Right lobe of liver (tissue), 6 donors: Measurements from ENCODE around the gene HDLBP. TPM values are rescaled to one million over a fixed set of nuclear protein-coding genes. Genes with fewer than 3 reads are reported as not detected.

Experiments used
- ATAC-seq, 4 donors: fragments of 200-7000 bp; cut with Tn5 transposase; one replicate each; pipeline ENCODE4 v1.9.1; 2020; ENCODE audit warnings: mild to moderate bottlenecking in 4 of 4, moderate library complexity in 4 of 4
- DNase-seq, 3 donors: peaks; one replicate each; pipeline ENCODE4 v3.0.0-alpha.2; 2020
- H3K27ac ChIP-seq, 3 donors: fragments of 200-600 bp; one replicate each; pipeline ENCODE4 v1.8.0; 2022
- H3K27me3 ChIP-seq, 2 donors: fragments of 200-600 bp; one replicate each; pipeline ENCODE4 v1.8.0; 2022
- H3K36me3 ChIP-seq, 4 donors: fragments of 200-600 bp; sonication (generic) in 1 of 4; one replicate each; pipeline versions ENCODE4 v1.5.1 to v1.8.0; 2017 to 2022; ENCODE audit warnings: control low read depth in 1 of 4
- H3K4me1 ChIP-seq, 4 donors: fragments of 200-600 bp; sonication (generic) in 1 of 4; one replicate each; pipeline versions ENCODE4 v1.5.1 to v1.8.0; 2017 to 2022; ENCODE audit warnings: control low read depth in 1 of 4
- H3K4me3 ChIP-seq, 3 donors: fragments of 200-600 bp; one replicate each; pipeline ENCODE4 v1.8.0; 2022
- H3K9me3 ChIP-seq, 4 donors: fragments of 200-600 bp; sonication (generic) in 1 of 4; one replicate each; pipeline versions ENCODE4 v1.5.1 to v1.8.0; 2017 to 2022; ENCODE audit warnings: control low read depth in 1 of 4
- CTCF ChIP-seq, 4 donors: fragments of 200-600 bp in 3 of 4; fragments of 450-650 bp in 1 of 4; IDR thresholded peaks; one replicate each; pipeline versions ENCODE4 v1.5.1 to v1.8.0; 2016 to 2022; ENCODE audit warnings: antibody characterized with exemption in 4 of 4, mild to moderate bottlenecking in 2 of 4
- POLR2A ChIP-seq: fragments of 450-650 bp; IDR thresholded peaks from one replicate; pipeline ENCODE4 v1.6.1; 2017; ENCODE audit warnings: antibody characterized with exemption, mild to moderate bottlenecking
- WGBS: methylation state at CpG from one replicate; pipeline ENCODE4 v1.1.6; 2018; ENCODE audit warnings: low coverage, low lambda C conversion rate; ENCODE audit not compliant: insufficient coverage; ENCODE audit errors: missing lambda C conversion rate; 5-methylcytosine and 5-hydroxymethylcytosine counted together
- intact Hi-C, 2 donors: fragments of 100-400 bp; cut with DNase I; formaldehyde crosslinking; loops; one replicate each; pipeline versions ENCODE4 v1.11.2 to v1.14.1; 2022
- total RNA-seq, 6 experiments: library from RNA; depleted of rRNA in 2 of 6; stranded (reverse); fragments of >200 nt in 2 of 6; fragmentation: NEBNext Ultra II Directional in 3 of 6; extraction: Animal tissue kit (Norgen Biotek cat#: 25700) in 3 of 6; gene quantifications; one replicate each; pipeline versions ENCODE4 v1.1.0 to v1.2.4, GENCODE V29; 2016 to 2023
- donor health status: DM: no; HTN: yes; CAD: no.
- donor health status: DM: no; HTN: no; CAD: no.
- donor health status: DM: no; HTN: no; CAD: no.
- donor health status: DM: no; HTN: yes; CAD: no.
- donor health status: DM: no; HTN: yes; CAD: no.

Gene HDLBP
- total RNA-seq, 6 experiments from 2014 or later, result 341 to 557 (median 479) TPM

GRCh38 chr2:241302083-241302482 lies 13.4 kb downstream of the HDLBP start:
- Histone ChIP-seq H3K4me3 (no peak overlapping the region), H3K27ac (peak overlapping the region in 1 of 3 donors; percentile 29), H3K36me3 (peaks cover 0 to 3% (median 0%) of the 10 kb centered on the region in 4 donors), H3K9me3 (no peaks in the 10 kb centered on the region), H3K27me3 (no peaks in the 10 kb centered on the region), H3K4me1 (peaks cover 0 to 65% (median 12%) of the 10 kb centered on the region in 4 donors)
- 55% methylated on average over 1 of the region's 3 CpGs for whole genome bisulfite sequencing
- ATAC-seq, result peak in 2 of 4 donors; percentile 12 to 25
- no peak for DNase-seq
- TF ChIP-seq CTCF (IDR thresholded peaks at IDR 0.05) (no peak), POLR2A (no peak)
- intact Hi-C loops, result no loop called here

- intact Hi-C loops, result no loop called here
- Histone ChIP-seq H3K27ac (peak overlapping the region in 1 of 3 donors; percentile 68), H3K4me1 (peaks cover 0 to 82% (median 12%) of the 10 kb centered on the region in 4 donors), H3K9me3 (no peaks in the 10 kb centered on the region), H3K27me3 (no peaks in the 10 kb centered on the region), H3K36me3 (no peaks in the 10 kb centered on the region), H3K4me3 (no peak overlapping the region)
- ATAC-seq (no peak), DNase-seq (no peak)
- TF ChIP-seq CTCF (IDR thresholded peaks at IDR 0.05) (no peak), POLR2A (no peak)
- 79% methylated on average over 12 of the region's 12 CpGs for WGBS
Measured at GRCh38 chr2:241300000-241300399, 15.5 kb downstream of the HDLBP start.

GRCh38 chr2:241298673-241299072 lies 16.8 kb downstream of the HDLBP start:
- DNase-seq, result no peak
- intact Hi-C loops, result no loop called here

GRCh38 chr2:241296767-241297166 lies 18.7 kb downstream of the HDLBP start:
- Histone ChIP-seq H3K27me3 (no peaks in the 10 kb centered on the region), H3K36me3 (no peaks in the 10 kb centered on the region), H3K4me1 (peaks cover 0 to 71% (median 10%) of the 10 kb centered on the region in 4 donors), H3K4me3 (no peak overlapping the region), H3K27ac (no peak overlapping the region), H3K9me3 (no peaks in the 10 kb centered on the region)
- intact Hi-C loops, result no loop called here
- 97% methylated on average over 5 of the region's 8 CpGs for WGBS
- TF ChIP-seq CTCF (IDR thresholded peaks at IDR 0.05) (no peak), POLR2A (no peak)
- ATAC-seq, result no peak
- DNase-seq, result no peak

More at GRCh38 chr2:241298673-241299072, 16.8 kb downstream of the HDLBP start:
- peaks cover 0 to 82% (median 10%) of the 10 kb centered on the region in 4 donors for H3K4me1 ChIP-seq
- peak in 3 of 4 donors; percentile 17 to 26 (median 25) for ATAC-seq
- no peak overlapping the region for H3K4me3 ChIP-seq
- no peaks in the 10 kb centered on the region for H3K27me3 ChIP-seq
- H3K9me3 ChIP-seq, result no peaks in the 10 kb centered on the region
- H3K27ac ChIP-seq, result peak overlapping the region in 2 of 3 donors; percentile 38 to 68
- 76% methylated on average over 5 of the region's 5 CpGs for WGBS
- H3K36me3 ChIP-seq, result no peaks in the 10 kb centered on the region
- TF ChIP-seq CTCF (IDR thresholded peaks at IDR 0.05), result no peak
- no peak for TF ChIP-seq POLR2A
